Neuronal stem cell (in vitro differentiated cells): Measurements from ENCODE around the gene KRTAP4-12.

Source experiments
- DNase-seq: peaks from one replicate; pipeline ENCODE4 v3.0.0-alpha.2; 2013; ENCODE audit warnings: low spot score
- H2AFZ ChIP-seq: one replicate; pipeline ENCODE4 v1.6.1; 2013; ENCODE audit warnings: mild to moderate bottlenecking, low read length, inconsistent platforms
- H2AK5ac ChIP-seq: 2 replicates; pipeline ENCODE4 v1.6.1; 2013; ENCODE audit warnings: low read depth, mild to moderate bottlenecking, inconsistent platforms, low read length, moderate library complexity, mixed read lengths
- H2BK120ac ChIP-seq: 2 replicates; pipeline ENCODE4 v1.6.1; 2013; ENCODE audit warnings: low read depth, mild to moderate bottlenecking, inconsistent platforms, low read length, moderate library complexity, mixed read lengths
- H2BK12ac ChIP-seq: one replicate; pipeline ENCODE4 v1.6.1; 2013; ENCODE audit warnings: low read length, inconsistent platforms
- H2BK15ac ChIP-seq: 2 replicates; pipeline ENCODE4 v1.6.1; 2013; ENCODE audit warnings: mild to moderate bottlenecking, low read length, inconsistent platforms, mixed read lengths
- H2BK5ac ChIP-seq: one replicate; pipeline ENCODE4 v1.6.1; 2013; ENCODE audit warnings: inconsistent platforms, mild to moderate bottlenecking, low read length, moderate library complexity
- H3K14ac ChIP-seq: one replicate; pipeline ENCODE4 v1.6.1; 2013; ENCODE audit warnings: low read length, inconsistent platforms
- H3K18ac ChIP-seq: 2 replicates; pipeline ENCODE4 v1.6.1; 2013; ENCODE audit warnings: low read length, inconsistent platforms
- H3K23ac ChIP-seq: 2 replicates; pipeline ENCODE4 v1.6.1; 2013; ENCODE audit warnings: low read depth, mild to moderate bottlenecking, mixed read lengths, low read length, inconsistent platforms; ENCODE audit not compliant: poor library complexity
- H3K27ac ChIP-seq: replicated peaks from 3 replicates; pipeline ENCODE4 v1.5.1; 2013; ENCODE audit warnings: low read length, inconsistent platforms
- H3K27me3 ChIP-seq, 3 experiments: 2 replicates each; pipeline ENCODE4 v1.6.1; 2013; ENCODE audit warnings: low read length in 3 of 3, mild to moderate bottlenecking in 2 of 3, inconsistent platforms in 1 of 3, low read depth in 1 of 3, mixed read lengths in 1 of 3, moderate library complexity in 1 of 3; ENCODE audit not compliant: control insufficient read depth in 3 of 3, insufficient read depth in 3 of 3
- H3K36me3 ChIP-seq, 2 donors: replicated peaks in 1 of 2; 2 replicates each; pipeline ENCODE4 v1.6.1; 2013; ENCODE audit warnings: low read length in 2 of 2; ENCODE audit not compliant: control insufficient read depth in 2 of 2, insufficient read depth in 2 of 2
- H3K4ac ChIP-seq: 2 replicates; pipeline ENCODE4 v1.6.1; 2013; ENCODE audit warnings: inconsistent platforms, mild to moderate bottlenecking, low read length, moderate library complexity
- H3K4me1 ChIP-seq, 2 donors: 1 replicate in 1 of 2; 2 replicates in 1 of 2; pipeline ENCODE4 v1.6.1; 2013; ENCODE audit warnings: low read length in 2 of 2, low read depth in 1 of 2; ENCODE audit not compliant: control insufficient read depth in 2 of 2, insufficient read depth in 1 of 2
- H3K4me2 ChIP-seq: one replicate; pipeline ENCODE4 v1.6.1; 2013; ENCODE audit warnings: mild to moderate bottlenecking, low read length, inconsistent platforms; ENCODE audit not compliant: insufficient read depth, poor library complexity, severe bottlenecking
- H3K4me3 ChIP-seq, 2 donors: 2 replicates each; pipeline ENCODE4 v1.5.1; 2013; ENCODE audit warnings: low read length in 2 of 2, mild to moderate bottlenecking in 2 of 2, inconsistent platforms in 1 of 2, moderate library complexity in 1 of 2
- H3K79me1 ChIP-seq: one replicate; pipeline ENCODE4 v1.6.1; 2013; ENCODE audit warnings: low read depth, mild to moderate bottlenecking, inconsistent platforms, low read length, moderate library complexity
- H3K9ac ChIP-seq: one replicate; pipeline ENCODE4 v1.6.1; 2013; ENCODE audit warnings: mild to moderate bottlenecking, low read depth, low read length, inconsistent platforms; ENCODE audit not compliant: poor library complexity
- H3K9me3 ChIP-seq, 2 donors: replicated peaks in 1 of 2; 2 replicates each; pipeline versions ENCODE3 to v1.6.1; 2013; ENCODE audit warnings: low read length in 2 of 2, mild to moderate bottlenecking in 2 of 2, inconsistent platforms in 1 of 2, low read depth in 1 of 2, mixed read lengths in 1 of 2, moderate library complexity in 1 of 2; ENCODE audit not compliant: control insufficient read depth in 2 of 2, insufficient read depth in 1 of 2
- H4K8ac ChIP-seq: one replicate; pipeline ENCODE4 v1.6.1; 2013; ENCODE audit warnings: low read depth, mild to moderate bottlenecking, inconsistent platforms, low read length, moderate library complexity
- H4K91ac ChIP-seq: one replicate; pipeline ENCODE4 v1.6.1; 2013; ENCODE audit warnings: low read length, low read depth, mild to moderate bottlenecking, inconsistent platforms; ENCODE audit not compliant: poor library complexity
- WGBS, 2 donors: extraction: QIAGEN DNeasy Blood & Tissue Kit; methylation state at CpG; one replicate each; pipeline ENCODE4 v1.1.7; 2013; ENCODE audit warnings: missing lambda C conversion rate in 2 of 2, mixed read lengths in 1 of 2; ENCODE audit not compliant: insufficient read length in 2 of 2, insufficient replicate concordance in 1 of 2; ENCODE audit errors: extremely low coverage in 2 of 2; 5-methylcytosine and 5-hydroxymethylcytosine counted together

The KRTAP4-12 gene

GRCh38 chr17:41147531-41148204 lies 23.7 kb upstream of the KRTAP4-12 start:
- Histone ChIP-seq H3K9ac (no peak overlapping the region), H2AFZ (no peak overlapping the region), H2AK5ac (no peak overlapping the region), H2BK120ac (no peak overlapping the region), H3K4me2 (no peak overlapping the region), H2BK15ac (no peak overlapping the region), H3K18ac (no peak overlapping the region), H3K14ac (no peak overlapping the region), H3K27me3 (no peaks in the 10 kb centered on the region), H3K79me1 (no peaks in the 10 kb centered on the region), H4K91ac (no peak overlapping the region), H4K8ac (no peak overlapping the region), H3K9me3 (no peaks in the 10 kb centered on the region), H3K4me3 (no peak overlapping the region), H3K4ac (no peak overlapping the region), H2BK12ac (no peak overlapping the region), H3K4me1 (no peaks in the 10 kb centered on the region), H2BK5ac (no peak overlapping the region), H3K36me3 (no peaks in the 10 kb centered on the region), H3K23ac (no peak overlapping the region), H3K27ac (no peak overlapping the region)
- no peak for DNase-seq
- WGBS, 2 donors: no CpG with 5 or more reads among the region's 2 CpGs

- no peak overlapping the region for H3K4ac ChIP-seq
- H3K9ac ChIP-seq: no peak overlapping the region
- no peak overlapping the region for H2BK120ac ChIP-seq
- H3K4me3 ChIP-seq: no peak overlapping the region
- no peak overlapping the region for H3K4me2 ChIP-seq
- no peaks in the 10 kb centered on the region for H3K9me3 ChIP-seq
- no peaks in the 10 kb centered on the region for H3K79me1 ChIP-seq
- no peak overlapping the region for H4K91ac ChIP-seq
- H2AFZ ChIP-seq: no peak overlapping the region
- no peaks in the 10 kb centered on the region for H3K4me1 ChIP-seq
- no peak overlapping the region for H2BK15ac ChIP-seq
- H3K18ac ChIP-seq: no peak overlapping the region
- H2AK5ac ChIP-seq: no peak overlapping the region
- H4K8ac ChIP-seq: no peak overlapping the region
- no peaks in the 10 kb centered on the region for H3K27me3 ChIP-seq
- no peak overlapping the region for H2BK12ac ChIP-seq
- DNase-seq: no peak
- no peak overlapping the region for H3K23ac ChIP-seq
- H2BK5ac ChIP-seq: no peak overlapping the region
- H3K36me3 ChIP-seq: no peaks in the 10 kb centered on the region
- H3K14ac ChIP-seq: no peak overlapping the region
- H3K27ac ChIP-seq: no peak overlapping the region
- no CpG with 5 or more reads among the region's 2 CpGs for WGBS, 2 donors
Measured at GRCh38 chr17:41145261-41145660, 21.3 kb upstream of the KRTAP4-12 start.

GRCh38 chr17:41144846-41145245 lies 20.9 kb upstream of the KRTAP4-12 start:
- Histone ChIP-seq H3K79me1 (no peaks in the 10 kb centered on the region), H2BK12ac (no peak overlapping the region), H3K4me2 (no peak overlapping the region), H4K91ac (no peak overlapping the region), H2BK120ac (no peak overlapping the region), H3K9ac (no peak overlapping the region), H3K4ac (no peak overlapping the region), H3K36me3 (no peaks in the 10 kb centered on the region), H3K27me3 (no peaks in the 10 kb centered on the region), H3K4me1 (no peaks in the 10 kb centered on the region), H3K27ac (no peak overlapping the region), H3K23ac (no peak overlapping the region), H3K14ac (no peak overlapping the region), H2AK5ac (no peak overlapping the region), H2BK15ac (no peak overlapping the region), H3K9me3 (no peaks in the 10 kb centered on the region), H3K4me3 (no peak overlapping the region), H2AFZ (no peak overlapping the region), H4K8ac (no peak overlapping the region), H3K18ac (no peak overlapping the region), H2BK5ac (no peak overlapping the region)
- no peak for DNase-seq
- WGBS, 2 donors: no CpG with 5 or more reads among the region's 1 CpG

- Histone ChIP-seq H3K36me3 (no peaks in the 10 kb centered on the region), H4K8ac (no peak overlapping the region), H2AFZ (no peak overlapping the region), H3K18ac (no peak overlapping the region), H3K9ac (no peak overlapping the region), H4K91ac (no peak overlapping the region), H3K4me1 (no peaks in the 10 kb centered on the region), H3K4me2 (no peak overlapping the region), H2BK12ac (no peak overlapping the region), H2BK5ac (no peak overlapping the region), H2BK120ac (no peak overlapping the region), H3K9me3 (no peaks in the 10 kb centered on the region), H3K4me3 (no peak overlapping the region), H3K14ac (no peak overlapping the region), H2BK15ac (no peak overlapping the region), H3K23ac (no peak overlapping the region), H3K79me1 (no peaks in the 10 kb centered on the region), H3K4ac (no peak overlapping the region), H3K27me3 (no peaks in the 10 kb centered on the region), H3K27ac (no peak overlapping the region), H2AK5ac (no peak overlapping the region)
- DNase-seq: no peak
Measured at GRCh38 chr17:41141361-41141760, 17.4 kb upstream of the KRTAP4-12 start.
